Prostate gland (tissue), 2 donors: Measurements from ENCODE around the gene FCHO2.

Experiments
- CTCF ChIP-seq, 4 experiments: fragments of 200-600 bp in 2 of 4; fragments of 450-650 bp in 2 of 4; sonication (generic) in 2 of 4; IDR thresholded peaks; 1 replicate in 3 of 4; 2 replicates in 1 of 4; pipeline ENCODE4 v1.5.1; 2016 to 2019; ENCODE audit warnings: antibody characterized with exemption in 4 of 4, mild to moderate bottlenecking in 2 of 4, moderate library complexity in 2 of 4
- POLR2A ChIP-seq: fragments of 450-650 bp; IDR thresholded peaks from one replicate; pipeline ENCODE4 v1.6.1; 2016; ENCODE audit warnings: antibody characterized with exemption, mild to moderate bottlenecking
- POLR2AphosphoS5 ChIP-seq: sonication (generic); formaldehyde crosslinking; IDR thresholded peaks from one replicate; pipeline ENCODE4 v1.6.1; 2017; ENCODE audit warnings: antibody characterized with exemption

GRCh38 chr5:73028991-73029595, 73.3 kb downstream of the FCHO2 start:
- TF ChIP-seq CTCF (IDR thresholded peaks at IDR 0.05) (no peak), POLR2A (no peak), POLR2AphosphoS5 (no peak)
